ENCODE data around the gene DROSHA.
"Not testable (repeated sequence)": the region's sequence is repeated elsewhere in the genome, so short reads cannot be mapped to it uniquely, and the experiment has no call there.

Gene DROSHA

GRCh38 chr5:31531888-31532547, at the start of gene DROSHA, which contains the start of gene C5orf22:
Gene DROSHA, minus strand, starts transcription at chr5:31532093. Its CDS starts 3,034 bp downstream, at chr5:31529059.
Gene C5orf22, plus strand, starts transcription at chr5:31532301. Its CDS starts 92 bp downstream, at chr5:31532393.
- peak; percentile 82 to 84 for DNase-seq (ENCODE audit: low read depth in 2 of 2)

- DNase-seq (ENCODE audit: low read depth in 2 of 2), result no peak
Measured at GRCh38 chr5:31579558-31579957, 47.7 kb upstream of the DROSHA start.

- DNase-seq (ENCODE audit: low read depth in 2 of 2), result no peak
Measured at GRCh38 chr5:31577438-31577837, 45.5 kb upstream of the DROSHA start.

- no peak for DNase-seq (ENCODE audit: low read depth in 2 of 2)
Measured at GRCh38 chr5:31574772-31575171, 42.9 kb upstream of the DROSHA start.

- no peak for DNase-seq (ENCODE audit: low read depth in 2 of 2)
Measured at GRCh38 chr5:31573494-31574142, 41.7 kb upstream of the DROSHA start.

GRCh38 chr5:31569068-31569467, 37.2 kb upstream of the DROSHA start:
- no peak for DNase-seq (ENCODE audit: low read depth in 2 of 2)

GRCh38 chr5:31568302-31568835, 36.5 kb upstream of the DROSHA start:
- no peak for DNase-seq (ENCODE audit: low read depth in 2 of 2)

- DNase-seq (ENCODE audit: low read depth in 2 of 2), result not testable (repeated sequence)
Measured at GRCh38 chr5:31566362-31566761, 34.5 kb upstream of the DROSHA start.

GRCh38 chr5:31563216-31563615, 31.3 kb upstream of the DROSHA start:
- no peak for DNase-seq (ENCODE audit: low read depth in 2 of 2)

- no peak for DNase-seq (ENCODE audit: low read depth in 2 of 2)
Measured at GRCh38 chr5:31561946-31562345, 30.1 kb upstream of the DROSHA start.

- DNase-seq (ENCODE audit: low read depth in 2 of 2), result no peak
Measured at GRCh38 chr5:31559942-31560341, 28.0 kb upstream of the DROSHA start.

GRCh38 chr5:31556461-31556860, 24.6 kb upstream of the DROSHA start:
- DNase-seq (ENCODE audit: low read depth in 2 of 2), result peak in 1 of 2 experiments; percentile 13

GRCh38 chr5:31554552-31554951, 22.7 kb upstream of the DROSHA start:
- no peak for DNase-seq (ENCODE audit: low read depth in 2 of 2)

GRCh38 chr5:31553863-31554262, 22.0 kb upstream of the DROSHA start:
- no peak for DNase-seq (ENCODE audit: low read depth in 2 of 2)

GRCh38 chr5:31551878-31552277, 20.0 kb upstream of the DROSHA start:
- no peak for DNase-seq (ENCODE audit: low read depth in 2 of 2)

GRCh38 chr5:31549114-31549513, 17.2 kb upstream of the DROSHA start:
- DNase-seq (ENCODE audit: low read depth in 2 of 2), result not testable (repeated sequence)

- DNase-seq (ENCODE audit: low read depth in 2 of 2), result no peak
Measured at GRCh38 chr5:31537851-31538250, 6.0 kb upstream of the DROSHA start.

- DNase-seq (ENCODE audit: low read depth in 2 of 2), result no peak
Measured at GRCh38 chr5:31537349-31537748, 5.5 kb upstream of the DROSHA start.

- DNase-seq (ENCODE audit: low read depth in 2 of 2), result no peak
Measured at GRCh38 chr5:31536873-31537272, 5.0 kb upstream of the DROSHA start.

- DNase-seq (ENCODE audit: low read depth in 2 of 2), result no peak
Measured at GRCh38 chr5:31534527-31535046, 2.7 kb upstream of the DROSHA start.

- no peak for DNase-seq (ENCODE audit: low read depth in 2 of 2)
Measured at GRCh38 chr5:31531543-31531887, 378 bp downstream of the DROSHA start.

GRCh38 chr5:31530541-31531265, 1.2 kb downstream of the DROSHA start:
- DNase-seq (ENCODE audit: low read depth in 2 of 2), result no peak

Data from fibroblast of skin of left biceps (primary cell).